ENCODE data around the gene VAC14. TPM values are rescaled to one million over a fixed set of nuclear protein-coding genes. Genes with fewer than 3 reads are reported as not detected.
A peak's percentile ranks its signal among the peaks of the same experiment; 100 is the strongest.

Gene VAC14
- total and polyA plus RNA-seq, 2 experiments from 2014 or later = 42.3 to 77.7 TPM

- Histone ChIP-seq H2AFZ (no peak overlapping the region), H3K36me3 (ENCODE audit: insufficient read depth) (no peaks in the 10 kb centered on the region), H3K27ac (ENCODE audit: low read depth) (no peak overlapping the region), H4K20me1 (replicated peaks; ENCODE audit: insufficient read depth) (no peaks in the 10 kb centered on the region), H3K9me2 (ENCODE audit: insufficient read depth) (no peaks in the 10 kb centered on the region), H3F3A (replicated peaks; ENCODE audit: low read depth) (no peaks in the 10 kb centered on the region), H3K79me2 (replicated peaks; ENCODE audit: insufficient read depth) (no peaks in the 10 kb centered on the region), H3K4me2 (no peak overlapping the region), H3K27me3 (ENCODE audit: insufficient read depth) (no peaks in the 10 kb centered on the region), H3K4me1 (ENCODE audit: insufficient read depth) (no peaks in the 10 kb centered on the region), H3K4me3 (no peak overlapping the region)
- no peak for DNase-seq (ENCODE audit: low spot score)
- TF ChIP-seq CTCF (conservative IDR thresholded peaks at IDR 0.05; ENCODE audit: low read depth in 2 of 2) (0 out of 4 replicates have a peak, but pooled peaks of 1 of the 2 experiments have one; percentile 5), STAT1 (IDR thresholded peaks at IDR 0.05; ENCODE audit: unreplicated experiment) (no peak)
- Mint-ChIP-seq H3K4me3 (no peak overlapping the region), H3K4me1 (peaks cover 15% of the 10 kb centered on the region), H3K9me3 (peaks cover 12% of the 10 kb centered on the region), H3K27ac (peak overlapping the region; percentile 82; the same call in 1 of the 2 replicates), H3K27me3 (ENCODE audit: insufficient read depth, low read depth, poor library complexity) (peaks cover 3% of the 10 kb centered on the region), H3K36me3 (ENCODE audit: low read depth) (peaks cover 18% of the 10 kb centered on the region)
- ATAC-seq = peak; percentile 40
Observed at GRCh38 chr16:70651524-70651923, 149.4 kb downstream of the VAC14 start.

GRCh38 chr16:70650216-70650615, 150.7 kb downstream of the VAC14 start:
- Histone ChIP-seq H3K9me2 (ENCODE audit: insufficient read depth) (no peaks in the 10 kb centered on the region), H3K4me3 (no peak overlapping the region), H3K36me3 (ENCODE audit: insufficient read depth) (no peaks in the 10 kb centered on the region), H3K27ac (ENCODE audit: low read depth) (no peak overlapping the region), H3F3A (replicated peaks; ENCODE audit: low read depth) (no peaks in the 10 kb centered on the region), H3K4me2 (no peak overlapping the region), H2AFZ (no peak overlapping the region), H3K4me1 (ENCODE audit: insufficient read depth) (no peaks in the 10 kb centered on the region), H3K27me3 (ENCODE audit: insufficient read depth) (no peaks in the 10 kb centered on the region), H4K20me1 (replicated peaks; ENCODE audit: insufficient read depth) (no peaks in the 10 kb centered on the region), H3K79me2 (replicated peaks; ENCODE audit: insufficient read depth) (no peaks in the 10 kb centered on the region)
- DNase-seq (ENCODE audit: low spot score) (no peak), ATAC-seq (no peak)
- Mint-ChIP-seq H3K36me3 (ENCODE audit: low read depth) (peaks cover 18% of the 10 kb centered on the region), H3K9me3 (peaks cover 12% of the 10 kb centered on the region), H3K4me3 (no peak overlapping the region), H3K27me3 (ENCODE audit: insufficient read depth, low read depth, poor library complexity) (peaks cover 3% of the 10 kb centered on the region), H3K4me1 (peaks cover 17% of the 10 kb centered on the region), H3K27ac (no peak overlapping the region)
- no peak for TF ChIP-seq ETS1 (IDR thresholded peaks at IDR 0.05)
- TF ChIP-seq ZNF462 (CRISPR knock-in tag; IDR thresholded peaks at IDR 0.05) = no peak
- no peak for TF ChIP-seq STAT1 (IDR thresholded peaks at IDR 0.05; ENCODE audit: unreplicated experiment)

Data from GM23338 (cell line).